Ureter (tissue), 1 donor: ENCODE results near the gene MAFG. TPM values are rescaled to one million over a fixed set of nuclear protein-coding genes. Genes with fewer than 3 reads are reported as not detected.
A peak's percentile ranks its signal among the peaks of the same experiment; 100 is the strongest.

ENCODE experiments used
- DNase-seq: peaks from one replicate; pipeline ENCODE4 v3.0.0-alpha.2; 2020; ENCODE audit warnings: low spot score
- total RNA-seq: library from RNA; stranded (reverse); gene quantifications from one replicate; pipeline ENCODE4 v1.2.4, GENCODE V29; 2023
- donor health status: DM: yes; HTN: yes; CAD: no.

Gene MAFG
- total RNA-seq = 14.1 TPM

DNA sequence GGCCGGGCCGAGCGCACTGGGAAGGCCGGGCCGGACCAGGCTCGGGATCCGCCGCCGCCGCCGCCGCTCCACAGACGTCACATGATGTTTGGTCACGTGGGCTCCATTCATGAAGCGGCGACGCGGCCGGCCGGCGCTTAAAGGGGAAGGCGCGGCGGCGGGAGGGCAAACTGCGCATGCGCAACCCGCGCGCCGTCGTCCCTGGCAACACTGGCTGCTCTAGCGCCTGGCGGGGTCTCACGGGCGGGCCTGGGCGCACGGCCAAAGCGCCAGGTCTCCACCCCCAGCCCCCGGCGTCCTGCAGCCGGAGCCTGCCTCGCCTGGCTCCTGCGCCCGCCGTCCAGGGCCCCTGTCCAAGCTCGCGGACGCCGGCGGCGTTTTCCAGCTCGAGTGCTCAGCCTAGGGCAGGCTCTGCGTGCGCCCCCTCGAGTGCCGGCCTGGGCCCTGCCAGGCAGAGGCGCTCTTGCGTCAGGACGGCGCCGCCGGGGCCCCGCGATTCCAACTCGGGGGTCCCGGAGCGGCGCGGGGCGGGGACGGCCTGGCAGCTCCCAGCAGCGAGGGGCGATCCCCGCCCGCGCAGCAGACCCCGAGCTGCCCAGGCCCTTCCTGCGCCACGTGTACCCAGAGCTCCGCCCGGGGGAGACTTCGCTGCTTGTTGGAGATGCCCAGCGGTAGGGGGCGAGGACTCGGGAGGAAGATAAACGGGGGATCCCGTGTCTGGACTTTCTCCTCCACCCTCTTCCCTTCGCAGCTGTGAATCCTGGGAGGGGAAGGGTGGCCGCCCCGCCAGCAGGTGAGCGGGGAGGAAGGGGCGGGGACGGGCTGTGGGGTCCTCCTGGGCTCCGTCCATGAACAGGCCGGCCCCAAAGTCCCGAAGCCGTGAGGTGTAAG, at the start of gene MAFG:
Gene MAFG (minus strand): TSS at position 83 of the 891 bp plus-strand sequence. CDS start 4,550 bp downstream, outside the sequence.
- DNase-seq = peak; percentile 91

DNA sequence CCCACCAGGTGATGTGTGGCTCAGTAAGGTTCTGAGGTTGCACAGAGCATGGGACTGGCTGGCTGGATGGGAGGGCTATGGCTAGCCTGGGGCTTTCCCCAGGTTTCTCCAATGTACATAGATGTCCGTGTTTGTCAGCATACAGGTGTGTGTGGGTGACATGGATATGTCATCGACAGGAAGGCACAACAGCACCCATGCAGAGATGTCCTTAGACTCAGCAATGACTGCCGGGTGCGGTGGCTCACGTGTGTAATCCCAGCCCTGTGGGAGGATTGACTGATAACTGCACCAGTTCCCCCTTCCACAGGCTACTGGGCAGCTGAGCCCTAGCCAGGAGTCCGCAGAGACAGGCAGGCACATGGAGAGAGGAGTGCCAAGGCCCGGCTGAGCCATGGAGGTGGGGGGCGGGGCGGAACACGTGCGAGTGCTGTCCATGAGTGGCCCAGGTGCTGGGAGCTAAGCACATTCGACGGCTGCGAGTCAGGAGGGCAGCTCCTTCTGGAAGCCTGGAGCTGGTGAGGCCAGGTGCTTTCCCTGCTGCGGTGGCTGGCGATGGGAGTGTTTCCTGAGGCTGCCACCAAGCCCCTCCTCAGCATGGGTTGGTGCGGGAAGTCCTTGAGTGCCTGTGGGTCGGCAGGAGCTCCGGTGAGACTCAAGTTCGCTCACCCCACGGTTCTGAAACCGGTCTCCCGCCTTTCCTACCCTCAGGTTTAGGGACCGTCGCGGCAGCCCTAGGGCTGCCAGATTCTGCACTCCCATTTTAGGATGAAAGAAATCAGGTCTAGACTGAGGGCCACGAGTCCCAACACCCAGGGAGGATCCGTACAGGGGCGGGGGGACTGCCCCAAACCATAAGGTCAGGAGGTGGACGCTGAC, 49.0 kb upstream of the MAFG start:
- DNase-seq = no peak

DNA sequence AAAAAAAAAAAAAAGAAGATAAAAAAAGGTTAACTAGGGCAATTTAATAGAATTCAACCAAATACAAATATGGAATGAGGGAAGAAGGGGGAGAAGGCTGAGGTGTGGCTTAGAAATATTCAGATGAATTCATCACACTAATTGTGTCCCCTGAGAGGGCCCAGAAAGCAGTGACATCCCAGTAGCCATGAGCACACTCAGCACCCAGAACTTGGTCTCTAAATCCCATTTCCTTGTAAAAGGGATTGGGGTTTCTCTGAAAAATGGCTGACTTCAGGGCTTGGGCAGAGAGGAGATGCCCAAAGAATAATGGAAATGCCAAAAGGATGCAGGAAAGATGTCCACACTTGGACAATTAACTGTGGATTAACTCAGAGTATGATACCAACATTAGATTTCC, 45.9 kb upstream of the MAFG start:
- no peak for DNase-seq

DNA sequence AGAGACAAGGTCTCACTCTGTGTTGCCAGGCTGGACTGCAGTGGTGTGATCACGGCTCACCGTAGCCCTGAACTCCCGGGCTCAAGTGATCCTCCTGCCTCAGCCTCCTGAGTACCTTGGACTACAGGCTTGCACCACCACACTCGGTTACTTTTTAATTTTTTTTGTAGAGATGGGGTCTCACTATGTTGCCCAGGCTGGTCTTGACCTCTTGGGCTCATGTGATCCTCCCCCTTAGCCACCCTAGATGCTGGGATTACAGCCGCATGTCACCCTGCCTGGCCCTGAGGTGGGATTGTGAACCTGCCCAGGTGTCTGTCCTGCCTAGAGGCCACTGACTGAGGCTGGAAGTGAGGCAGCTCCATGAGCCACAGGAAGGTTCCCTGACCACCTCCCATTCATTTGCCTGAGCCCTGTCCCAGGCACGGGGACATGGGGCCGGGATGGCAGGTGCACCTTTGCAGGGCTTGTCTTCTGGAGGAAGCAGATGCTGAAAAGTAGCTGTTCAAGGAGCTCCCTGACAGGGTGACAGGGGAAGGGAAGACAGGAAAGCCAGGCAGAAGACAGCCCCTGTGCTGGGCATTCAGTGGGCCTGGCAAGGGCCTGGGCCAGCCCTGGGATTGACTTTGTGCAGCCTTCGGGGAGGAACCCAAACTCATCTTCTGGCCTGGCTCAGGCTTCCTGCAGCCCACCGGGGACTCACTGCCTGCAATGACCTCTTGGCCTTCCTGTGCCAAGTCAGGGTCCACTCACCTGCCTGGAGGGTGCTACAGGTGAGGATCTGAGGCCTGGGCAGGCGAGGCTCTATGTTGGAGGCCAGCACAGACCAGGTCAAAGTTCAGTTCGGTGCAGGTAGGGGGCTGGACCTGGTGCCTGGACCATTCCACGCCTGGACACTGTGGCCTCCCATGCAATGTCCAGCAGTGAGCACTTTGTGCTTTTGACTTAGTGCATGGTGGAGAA, 41.6 kb upstream of the MAFG start:
- DNase-seq = no peak

DNA sequence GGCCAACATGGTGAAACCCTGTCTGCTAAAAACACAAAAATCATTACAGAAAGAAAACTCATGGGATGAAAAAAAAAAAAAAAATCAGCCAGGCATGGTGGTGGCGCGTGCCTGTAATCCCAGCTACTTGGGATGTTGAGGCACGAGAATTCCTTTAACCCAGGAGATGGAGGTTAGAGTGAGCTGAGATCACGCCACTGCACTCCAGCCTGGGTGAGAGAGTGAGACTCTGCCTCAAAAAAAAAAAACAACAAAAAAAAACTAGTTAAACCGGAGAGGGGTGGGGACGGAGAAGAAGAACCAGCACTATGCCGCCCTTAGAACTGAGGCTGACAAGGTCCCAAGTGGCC, 40.8 kb upstream of the MAFG start:
- DNase-seq = no peak

DNA sequence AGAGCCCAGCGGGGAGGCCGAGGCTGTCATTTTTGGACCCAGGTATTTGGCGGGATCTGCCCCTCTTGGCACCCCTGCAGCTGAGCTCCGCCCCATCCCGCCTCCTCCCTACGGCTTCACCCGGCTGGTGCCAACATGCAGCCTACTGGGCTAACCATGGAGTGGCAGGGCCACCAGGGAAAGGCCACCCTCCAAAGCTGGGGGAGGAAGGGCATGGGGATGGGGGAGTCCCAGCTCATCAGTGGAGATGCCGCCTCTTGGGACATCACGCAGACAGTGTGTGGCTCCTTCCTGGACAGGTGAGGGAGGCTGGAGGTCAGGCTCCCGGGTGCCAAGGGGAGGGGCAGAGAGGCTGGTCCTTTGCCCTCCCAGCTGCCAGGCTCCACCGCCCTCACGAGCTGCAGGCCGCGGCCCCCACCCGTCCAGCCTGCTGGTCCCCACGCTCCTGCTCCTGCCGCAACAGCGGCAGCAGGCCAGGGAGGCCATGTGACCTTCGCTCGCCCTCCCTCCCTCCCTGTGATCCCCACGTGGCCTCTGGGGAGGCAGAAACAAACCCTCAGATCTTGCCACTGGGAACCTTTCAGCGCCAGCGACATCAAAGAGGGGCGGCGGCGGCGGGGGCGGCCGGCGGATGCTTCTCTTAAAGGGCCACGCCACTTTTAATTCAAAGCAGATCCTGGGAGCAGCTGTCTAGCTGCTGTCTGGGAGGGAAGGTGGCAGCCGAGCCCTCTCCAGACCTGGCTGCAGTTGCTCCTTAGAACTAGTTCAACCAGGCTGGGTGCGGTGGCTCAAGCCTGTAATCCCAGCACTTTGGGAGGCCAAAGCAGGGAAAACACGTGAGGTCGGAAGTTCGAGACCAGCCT, 40.2 kb upstream of the MAFG start:
- peak; percentile 74 for DNase-seq

DNA sequence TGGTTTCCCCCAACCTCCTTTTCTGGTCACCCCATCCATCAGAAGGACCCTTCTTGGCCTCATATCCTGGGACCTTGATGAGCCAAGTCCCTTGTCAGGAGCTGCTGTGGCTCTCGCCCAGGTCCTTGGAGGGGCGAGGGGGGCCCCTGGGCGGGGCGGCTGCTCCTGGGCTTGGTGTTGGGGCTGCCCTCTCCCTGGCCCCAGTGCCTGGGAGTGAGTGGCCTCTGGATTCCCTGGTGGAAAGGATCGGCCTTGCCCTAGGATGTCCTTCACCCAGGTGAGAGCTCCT, 39.7 kb upstream of the MAFG start:
- DNase-seq = no peak

DNA sequence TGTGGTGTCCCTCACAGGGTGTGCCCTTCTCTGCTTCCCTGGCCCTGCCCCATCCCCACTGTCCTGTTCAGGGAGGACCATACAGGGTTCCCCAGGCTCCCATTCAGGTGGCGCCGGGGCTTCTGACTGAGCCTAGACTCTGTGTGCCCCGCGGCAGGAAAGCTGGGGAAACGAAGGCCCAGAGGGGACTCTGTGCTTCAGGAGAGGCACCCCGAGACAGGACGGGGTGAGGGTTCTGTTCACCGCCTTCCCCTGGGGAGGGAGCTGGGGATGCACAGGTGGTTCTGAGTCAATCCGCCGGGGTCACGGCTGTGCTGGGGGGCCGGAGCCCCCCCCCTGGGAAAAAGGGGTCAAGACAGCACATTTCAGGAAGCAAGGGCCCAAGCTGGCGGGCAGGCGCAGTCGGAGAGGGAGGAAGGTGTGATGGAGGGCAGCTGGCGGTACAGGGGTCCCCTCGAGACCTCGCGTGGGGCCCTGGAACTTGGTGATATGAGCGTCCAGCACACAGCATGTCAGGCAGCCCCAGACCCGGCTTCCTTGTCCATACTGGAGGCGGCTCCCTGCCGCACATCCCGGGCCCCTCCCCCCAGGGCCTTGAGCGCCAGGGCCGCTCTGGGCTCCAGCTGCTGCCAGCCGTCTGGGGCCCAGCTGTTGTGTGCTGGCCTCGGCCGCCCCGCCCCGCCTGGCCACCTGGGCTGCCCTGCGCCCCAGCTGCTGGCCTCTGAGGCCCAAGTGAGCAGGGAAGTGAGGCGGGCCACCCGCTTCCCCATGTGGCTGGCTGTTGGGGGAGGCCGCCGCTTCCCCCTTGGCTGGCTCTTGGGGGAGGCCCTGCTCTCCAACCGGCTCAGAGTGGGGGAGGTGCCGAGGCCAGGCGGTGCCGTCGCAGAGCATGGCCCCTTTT, 39.1 kb upstream of the MAFG start:
- DNase-seq = no peak

DNA sequence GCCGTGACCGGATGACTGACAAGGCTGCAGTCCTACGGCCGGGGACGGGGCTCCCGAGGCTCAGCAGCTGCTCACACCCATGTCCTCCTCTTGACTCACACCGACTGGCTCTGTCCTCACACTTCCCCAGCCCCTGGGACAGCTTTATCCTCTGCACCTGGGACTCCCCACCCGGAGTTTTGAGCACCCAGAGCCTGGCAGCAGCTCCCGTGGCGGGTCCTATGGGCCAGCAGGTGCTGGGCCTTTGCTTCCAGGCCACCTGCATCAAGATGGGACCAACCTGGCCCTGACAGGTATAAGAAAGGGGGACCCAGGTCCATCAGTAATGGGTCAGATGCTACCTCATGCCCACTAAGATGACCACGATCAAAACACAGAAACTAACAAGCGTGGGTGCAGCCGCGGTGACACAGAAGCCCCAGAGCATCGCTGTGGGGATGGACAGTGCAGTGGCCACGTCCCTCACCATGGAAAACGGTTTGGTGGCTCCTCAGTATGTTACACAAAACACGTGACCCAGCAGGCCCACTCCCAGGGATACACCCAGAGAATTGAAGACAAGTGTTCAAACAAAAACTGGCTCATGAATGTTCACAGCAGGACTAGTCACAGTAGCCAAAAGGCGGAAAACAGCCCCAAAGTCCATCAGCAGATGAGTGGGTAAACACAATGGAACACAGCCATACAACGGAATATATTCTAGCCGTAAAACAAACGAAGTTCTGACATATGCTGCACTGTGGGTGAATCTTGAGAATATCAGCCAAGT, 36.7 kb upstream of the MAFG start:
- DNase-seq = no peak

DNA sequence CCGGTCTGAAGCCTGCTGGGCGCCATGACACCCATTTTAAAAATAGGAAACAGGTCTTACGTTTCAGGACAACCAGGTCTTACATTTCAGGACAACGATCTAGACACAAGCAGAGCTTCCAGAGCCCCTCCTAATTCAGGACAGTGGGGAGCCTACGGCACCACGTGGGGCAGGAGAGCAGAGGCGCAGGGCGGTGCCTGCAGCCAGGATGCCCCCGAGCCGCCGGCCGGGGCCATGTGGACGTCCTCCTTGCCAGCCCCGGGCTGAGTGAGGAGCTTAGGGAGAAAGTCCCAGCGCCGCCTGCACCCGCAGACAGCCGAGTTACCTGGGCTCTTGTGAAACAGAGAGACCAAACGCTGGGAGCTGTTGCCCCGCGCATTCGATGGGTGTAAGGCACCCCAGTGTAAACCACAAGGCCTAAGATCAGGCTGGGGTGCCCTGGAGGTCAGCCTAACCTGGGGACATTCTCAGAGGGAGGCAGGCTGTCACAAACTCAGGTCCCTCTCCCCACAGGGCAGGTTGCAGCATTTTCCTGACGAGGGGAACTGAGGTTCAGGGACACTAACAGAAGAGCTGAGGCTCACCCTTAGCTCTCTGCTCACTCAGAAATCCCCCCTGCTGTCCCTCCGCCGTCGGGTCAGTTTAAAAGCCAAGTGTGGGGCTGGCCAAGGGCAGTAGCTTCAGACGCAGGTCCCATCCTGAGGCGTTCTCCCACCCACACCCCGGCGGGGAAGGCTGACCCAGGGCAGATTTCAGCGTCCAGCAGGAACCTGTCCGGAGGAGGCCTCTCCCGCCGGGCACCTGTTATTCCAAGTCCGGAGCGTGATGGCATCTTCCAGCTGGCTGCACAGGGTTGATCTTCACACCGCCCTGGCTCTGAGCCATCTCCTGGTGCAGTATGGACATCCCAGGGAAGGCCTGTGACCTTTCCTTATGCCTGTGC, 35.2 kb upstream of the MAFG start:
- DNase-seq = no peak

DNA sequence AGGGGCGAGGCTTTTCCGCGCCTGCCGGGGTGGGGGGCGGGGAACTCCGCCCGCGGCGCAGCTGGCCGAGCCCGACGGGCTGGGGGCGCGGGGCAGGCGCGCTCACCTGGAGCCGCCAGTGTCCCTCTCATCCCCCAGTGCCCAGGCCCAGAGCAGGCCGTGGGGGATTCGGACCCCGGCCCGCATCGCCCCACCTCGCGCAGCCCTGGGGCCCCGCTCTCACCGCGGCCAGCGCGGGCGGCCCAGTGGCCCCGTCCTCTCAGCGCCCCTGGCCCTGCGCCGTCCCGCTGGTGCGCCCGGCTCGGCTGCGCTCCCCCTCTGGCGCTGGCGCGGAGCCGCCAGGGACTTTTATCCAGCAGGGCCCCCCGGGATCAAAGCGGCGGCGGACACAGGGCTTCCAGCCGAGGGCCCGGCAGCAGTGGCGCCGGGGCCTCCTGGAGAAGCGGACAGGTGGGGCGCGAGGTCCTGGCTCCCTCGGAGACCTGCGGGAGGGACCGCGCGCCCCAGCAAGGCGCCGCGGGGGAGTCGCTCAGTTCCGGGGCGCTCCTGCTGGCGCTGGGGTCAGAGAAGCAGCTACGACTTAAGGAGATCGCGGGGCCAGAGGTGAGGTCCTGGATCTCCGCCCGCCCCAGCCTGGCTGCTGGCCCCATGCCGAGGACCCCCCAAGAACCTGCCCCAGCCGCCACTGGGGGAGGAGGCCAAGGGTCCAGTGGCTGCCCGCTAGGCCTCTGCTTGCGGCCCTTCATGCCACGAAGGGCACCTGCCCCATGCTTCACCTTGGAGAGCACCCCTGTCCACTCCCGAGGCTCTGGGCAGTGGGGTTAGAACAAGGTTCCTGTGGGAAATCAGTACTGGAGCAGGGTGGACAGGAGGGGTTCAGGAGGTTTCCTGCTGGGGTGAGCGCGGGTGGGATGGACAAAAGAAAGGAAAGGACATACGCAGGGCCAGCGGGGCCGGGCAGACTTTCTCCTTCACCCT, 34.3 kb upstream of the MAFG start:
- DNase-seq = no peak

DNA sequence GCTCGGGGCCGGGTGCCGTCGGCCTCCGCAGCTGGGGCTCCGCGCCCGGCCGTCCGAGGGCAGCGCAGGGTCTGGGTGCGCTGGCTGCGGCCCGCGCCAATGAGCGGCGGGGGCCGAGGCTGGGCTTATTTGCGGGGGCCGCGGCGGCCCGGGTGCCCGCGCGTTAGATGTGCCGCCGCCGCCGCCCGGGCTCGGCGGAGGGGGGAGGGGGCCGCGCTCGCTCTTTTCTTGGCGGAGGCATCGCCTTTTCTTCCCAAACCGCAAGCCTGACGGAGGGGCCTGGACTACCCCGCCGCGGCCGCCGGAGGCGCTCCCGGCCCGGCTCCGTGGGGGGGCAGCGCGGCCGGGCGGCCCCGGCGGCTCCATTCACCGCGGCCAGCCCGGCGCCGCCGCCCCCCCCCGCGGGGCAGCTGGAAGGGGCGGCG, 33.6 kb upstream of the MAFG start, which contains the start of gene NOTUM:
Gene NOTUM (minus strand): TSS at position 101 of the 425 bp plus-strand sequence. CDS start 278 bp downstream, outside the sequence.
- DNase-seq = no peak

DNA sequence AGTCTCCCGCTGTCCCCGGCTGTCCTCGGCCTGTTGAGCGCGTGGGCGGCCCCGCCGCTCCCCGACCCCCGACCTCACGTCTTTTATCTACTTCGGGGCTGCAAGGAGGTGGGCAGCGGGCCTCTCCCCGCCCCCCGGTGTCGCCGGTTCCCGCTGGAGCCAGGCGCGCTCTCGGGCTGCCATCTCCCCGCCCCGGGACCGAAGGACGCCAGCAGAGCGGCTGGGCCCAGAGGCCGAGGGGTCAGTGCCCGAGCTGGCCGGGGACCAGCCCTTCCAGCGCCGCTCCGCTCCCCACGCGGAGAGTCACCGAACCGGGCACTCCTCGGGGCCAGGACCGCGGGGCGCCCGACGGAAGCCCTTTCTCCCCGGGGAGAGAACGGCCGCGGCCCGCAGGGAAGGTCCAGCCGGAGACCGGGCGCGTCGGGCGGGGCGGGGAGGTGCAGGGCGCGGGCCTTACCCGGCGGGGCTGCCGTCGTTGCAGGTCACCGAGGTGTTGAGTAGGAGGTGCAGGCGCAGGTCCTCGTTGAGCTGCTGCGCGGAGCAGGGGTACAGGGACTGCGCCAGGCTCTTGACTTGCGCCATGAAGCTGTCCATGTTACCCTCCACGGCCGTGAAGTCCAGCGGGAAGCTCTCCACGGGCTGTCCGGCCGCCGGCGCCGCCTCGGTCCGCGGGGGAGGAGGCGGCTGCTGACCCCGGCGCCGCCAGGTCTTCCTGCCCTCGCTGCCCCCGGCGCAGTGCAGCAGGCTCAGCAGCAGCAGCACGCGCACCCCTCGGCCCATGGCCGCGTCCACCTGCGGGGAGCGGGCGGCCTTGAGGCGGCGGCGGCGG, 32.8 kb upstream of the MAFG start:
- no peak for DNase-seq

DNA sequence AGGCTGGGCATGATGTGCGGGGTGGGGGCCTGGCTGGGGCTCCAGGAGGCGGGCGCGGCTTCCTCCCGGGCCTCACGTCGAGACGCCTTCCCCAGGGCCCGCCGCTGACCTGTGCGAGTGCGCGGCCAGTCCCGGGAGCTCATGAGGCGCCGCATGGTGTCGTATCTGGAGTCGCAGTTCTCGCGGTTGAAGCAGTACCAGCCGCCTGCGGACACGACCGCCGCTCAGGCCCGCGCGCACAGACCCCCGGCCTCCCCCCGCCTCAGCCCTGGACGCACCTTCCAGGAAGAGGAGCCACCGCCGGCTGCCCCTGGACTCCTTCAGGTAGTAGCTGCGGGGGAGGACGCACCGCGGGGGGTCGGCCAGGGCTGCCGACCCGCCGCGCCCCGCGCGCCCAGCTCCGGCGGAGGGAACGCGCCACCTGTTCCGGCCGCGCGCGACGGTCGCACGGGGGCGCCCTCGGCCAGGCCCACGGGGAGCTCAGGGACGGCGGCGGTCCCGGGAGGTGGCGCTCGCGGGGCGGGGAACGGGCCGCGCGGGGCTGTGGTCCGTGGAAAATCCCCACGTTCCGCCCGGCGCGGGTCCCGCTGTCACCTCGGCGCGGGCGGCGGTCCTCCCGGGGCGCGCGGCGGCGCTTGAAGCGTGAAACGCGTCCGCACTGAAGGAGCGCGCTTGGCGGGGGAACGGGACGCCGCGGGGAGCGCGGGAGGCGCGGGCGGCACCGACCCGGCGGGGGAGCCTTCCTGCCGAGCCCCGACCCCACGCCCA, 32.0 kb upstream of the MAFG start:
- DNase-seq = no peak
